RKO (cell line): ENCODE results near the gene ALDH16A1.
"Not testable (repeated sequence)": the region's sequence is repeated elsewhere in the genome, so short reads cannot be mapped to it uniquely, and the experiment has no call there.

Experiments used
- DNase-seq: peaks from one replicate; pipeline ENCODE4 v3.0.0-alpha.2; 2016; ENCODE audit warnings: low spot score

The ALDH16A1 gene

GRCh38 chr19:49441210-49441959 lies 11.6 kb upstream of the ALDH16A1 start, which contains the start of gene SLC17A7:
TSS of gene SLC17A7 (minus strand) at chr19:49441527. CDS start at chr19:49441379, 148 bp downstream.
- no peak for DNase-seq

DNA sequence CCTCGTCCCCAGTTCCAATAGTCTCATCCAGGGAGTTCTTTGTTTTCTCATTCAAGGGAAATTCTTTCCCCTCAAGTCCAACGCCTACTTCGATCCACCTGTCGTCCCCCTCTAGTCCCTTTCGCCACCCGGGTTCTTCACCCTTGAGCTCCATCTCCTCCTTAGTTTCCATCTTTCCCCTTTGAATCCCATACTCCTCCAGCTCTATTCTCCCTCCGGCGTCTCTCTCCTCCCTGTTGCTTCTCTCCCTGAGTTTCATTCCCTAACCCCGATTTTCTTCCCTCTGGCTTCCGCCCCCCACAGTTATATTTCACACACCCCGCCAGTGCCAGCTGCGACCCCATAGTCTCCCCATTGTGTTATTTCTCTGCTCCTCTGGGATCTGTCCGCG lies 11.1 kb upstream of the ALDH16A1 start:
- DNase-seq = no peak

GRCh38 chr19:49442354-49442753 lies 10.7 kb upstream of the ALDH16A1 start:
- no peak for DNase-seq

GRCh38 chr19:49442771-49443365 lies 10.2 kb upstream of the ALDH16A1 start:
- DNase-seq = peak; percentile 91

DNA sequence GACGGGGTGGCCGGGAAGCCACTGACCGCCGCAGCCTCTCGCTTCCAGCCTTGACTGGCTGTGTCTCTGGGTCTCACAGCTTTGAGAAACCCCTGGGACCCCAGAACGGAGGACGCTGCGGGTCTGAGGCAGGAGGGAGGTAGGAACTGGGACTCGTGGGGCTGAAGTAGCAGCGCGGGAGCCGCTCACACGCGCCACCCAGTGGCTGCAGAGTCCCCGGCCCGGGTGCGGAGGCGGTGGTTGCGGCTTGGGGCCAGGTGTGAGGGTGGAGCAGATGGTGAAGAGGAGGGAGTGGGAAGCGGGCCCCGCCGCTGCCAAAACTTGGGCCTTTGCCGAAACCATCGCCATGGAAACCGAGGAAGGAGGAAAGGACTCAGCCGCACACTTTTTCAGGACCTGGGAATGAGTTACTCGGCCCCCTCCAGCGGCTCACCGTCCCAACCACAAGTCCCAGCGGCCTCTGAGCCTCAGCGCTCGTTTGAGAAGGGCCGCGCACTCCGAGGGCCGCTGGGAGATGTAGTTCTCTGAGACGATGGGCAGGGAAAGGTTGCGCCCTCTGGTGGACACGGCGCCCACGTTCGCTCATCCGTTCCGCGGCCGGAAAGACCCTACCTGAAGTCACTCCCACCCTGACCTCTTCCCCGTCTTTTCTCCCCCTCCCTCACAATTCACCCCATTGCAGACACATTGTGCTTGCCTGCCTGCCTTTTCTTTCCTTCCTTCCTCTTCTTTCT lies 9.5 kb upstream of the ALDH16A1 start:
- DNase-seq = peak; percentile 96

DNA sequence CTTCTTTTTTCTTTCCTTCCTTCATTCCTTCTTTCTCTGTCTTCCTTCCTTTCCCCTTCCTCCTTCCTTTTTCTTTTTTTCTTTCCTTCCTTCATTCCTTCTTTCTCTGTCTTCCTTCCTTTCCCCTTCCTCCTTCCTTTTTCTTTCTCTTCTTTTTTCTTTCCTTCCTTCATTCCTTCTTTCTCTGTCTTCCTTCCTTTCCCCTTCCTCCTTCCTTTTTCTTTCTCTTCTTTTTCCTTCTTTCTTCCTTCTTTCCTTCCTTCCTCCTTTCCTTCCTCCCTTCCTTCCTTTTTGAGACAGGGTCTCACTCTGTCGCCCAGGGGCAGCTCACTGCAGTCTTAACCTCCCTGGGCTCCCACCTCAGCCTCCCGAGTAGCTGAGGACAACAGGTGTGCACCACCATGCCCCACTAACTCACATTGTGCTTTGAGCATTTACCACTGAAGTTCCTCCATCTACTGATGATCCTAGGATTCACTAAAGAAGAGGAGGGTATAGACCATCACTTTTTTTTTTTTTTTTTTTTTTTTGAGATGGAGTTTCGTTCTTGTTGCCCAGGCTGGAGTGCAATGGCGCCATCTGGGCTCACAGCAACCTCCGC lies 8.8 kb upstream of the ALDH16A1 start:
- DNase-seq = not testable (repeated sequence)

- DNase-seq = peak; percentile 53
These were observed 7.0 kb upstream of the ALDH16A1 start for GRCh38 chr19:49445997-49446396.

DNA sequence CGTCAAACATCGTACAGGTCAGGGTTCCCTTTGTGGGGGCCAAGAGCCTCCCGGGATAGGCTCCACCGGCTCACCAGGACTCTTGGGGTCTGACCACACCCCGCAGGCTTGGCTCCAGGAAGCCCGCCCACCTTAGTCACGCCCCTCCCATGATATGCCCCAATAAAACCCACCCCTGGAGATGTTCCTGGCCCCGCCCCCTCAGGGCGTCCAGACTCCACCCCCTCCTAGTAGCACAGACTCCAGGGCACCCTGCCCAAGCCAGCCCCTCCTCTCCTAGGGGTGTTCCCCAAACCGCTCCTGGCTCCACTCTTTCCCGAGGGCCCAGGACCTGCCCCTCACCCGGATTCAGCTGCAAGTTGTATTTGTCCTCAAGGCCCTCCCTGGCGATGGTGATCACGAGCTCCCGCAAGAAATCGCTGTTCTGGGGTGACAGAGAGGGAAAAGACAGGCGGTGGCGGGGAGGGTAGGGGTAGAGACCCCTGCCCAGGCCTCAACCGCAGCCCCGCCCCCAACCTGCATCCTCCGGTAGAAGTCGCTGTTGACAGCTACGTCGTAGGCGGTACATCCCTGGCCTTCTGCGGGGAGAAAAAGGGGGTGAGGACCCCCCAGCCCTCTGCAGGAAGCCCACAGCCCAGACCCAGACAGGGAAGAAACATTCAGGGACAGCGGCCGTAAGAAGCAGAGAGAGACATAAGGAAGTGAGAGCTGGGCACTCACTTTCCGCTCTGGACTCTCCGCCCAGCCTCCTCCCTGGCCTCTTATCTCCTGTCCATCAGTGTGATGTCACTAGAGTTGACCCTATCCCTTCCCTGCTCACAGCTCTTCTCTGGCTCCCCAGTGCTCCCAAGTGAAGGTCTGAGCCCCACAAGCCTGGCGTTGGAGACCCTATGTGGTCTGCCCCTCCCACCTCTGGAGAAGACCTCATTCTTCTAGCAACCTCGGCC lies 5.3 kb upstream of the ALDH16A1 start:
- no peak for DNase-seq

DNA sequence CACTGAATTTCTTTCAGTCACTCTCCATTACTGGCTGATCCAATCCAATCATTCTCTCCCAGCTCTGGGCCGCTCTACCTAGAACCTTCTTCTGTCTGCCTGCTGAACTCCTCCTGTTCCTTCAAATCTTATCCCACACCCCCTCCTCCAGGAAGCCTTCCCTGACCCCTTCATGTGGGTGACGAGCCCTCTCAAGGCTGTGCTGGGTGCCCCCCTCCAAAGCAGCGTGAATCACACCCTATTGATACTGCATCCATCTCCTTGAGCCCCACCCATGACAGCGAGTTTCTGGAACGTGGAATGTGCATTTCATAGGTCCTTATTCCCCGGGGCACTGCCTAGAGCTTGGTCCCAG lies 4.6 kb upstream of the ALDH16A1 start:
- DNase-seq = no peak

- no peak for DNase-seq
These were observed 2.6 kb upstream of the ALDH16A1 start for GRCh38 chr19:49450405-49450804.

DNA sequence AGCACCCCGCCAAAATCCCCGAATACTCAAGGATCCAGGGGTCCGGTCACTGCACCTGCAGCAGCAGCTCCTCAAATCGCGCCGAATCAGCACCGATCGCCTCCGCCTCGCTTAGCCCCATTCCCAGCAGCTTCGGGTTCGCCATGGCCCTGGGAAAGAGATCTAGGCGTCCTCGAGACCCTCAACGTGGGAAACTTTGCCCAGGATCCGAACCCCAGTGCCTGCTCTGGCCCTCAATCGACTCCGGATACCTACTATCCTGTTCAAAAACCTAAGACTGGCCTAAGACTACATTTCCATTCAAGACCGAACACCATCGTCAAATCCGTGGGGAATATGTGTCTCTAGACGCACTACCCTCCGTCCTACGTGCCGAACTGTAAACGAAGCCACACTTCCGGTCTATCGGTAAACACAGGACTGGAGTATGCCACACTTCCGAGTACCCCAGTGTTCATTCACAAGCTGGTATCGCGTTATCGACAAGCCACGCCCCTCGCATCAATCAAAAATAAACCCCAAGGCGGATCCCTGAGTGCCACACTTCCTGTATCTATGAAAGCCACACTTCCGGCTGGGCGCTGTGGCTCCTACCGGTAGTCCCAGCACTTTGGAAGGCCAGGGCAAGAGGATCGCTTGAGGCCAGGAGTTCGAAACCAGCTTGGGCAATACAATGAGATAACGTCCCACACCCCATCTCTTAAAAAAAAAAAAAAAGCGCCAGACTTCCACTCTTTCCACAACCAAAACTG lies 1.4 kb upstream of the ALDH16A1 start, which contains the start of gene PIH1D1:
TSS of gene PIH1D1 (minus strand) at position 385 of the 752 bp plus-strand sequence. CDS start at position 145, 240 bp downstream.
- peak; percentile 100 for DNase-seq

- DNase-seq = no peak
These were observed 774 bp downstream of the ALDH16A1 start for GRCh38 chr19:49453757-49454240.

GRCh38 chr19:49455773-49456172 lies 2.7 kb downstream of the ALDH16A1 start:
- no peak for DNase-seq

- no peak for DNase-seq
These were observed 3.3 kb downstream of the ALDH16A1 start for GRCh38 chr19:49456326-49456725.

- no peak for DNase-seq
These were observed 5.5 kb downstream of the ALDH16A1 start for GRCh38 chr19:49458567-49458903.

- no peak for DNase-seq
These were observed 6.4 kb downstream of the ALDH16A1 start for GRCh38 chr19:49459388-49459787.

DNA sequence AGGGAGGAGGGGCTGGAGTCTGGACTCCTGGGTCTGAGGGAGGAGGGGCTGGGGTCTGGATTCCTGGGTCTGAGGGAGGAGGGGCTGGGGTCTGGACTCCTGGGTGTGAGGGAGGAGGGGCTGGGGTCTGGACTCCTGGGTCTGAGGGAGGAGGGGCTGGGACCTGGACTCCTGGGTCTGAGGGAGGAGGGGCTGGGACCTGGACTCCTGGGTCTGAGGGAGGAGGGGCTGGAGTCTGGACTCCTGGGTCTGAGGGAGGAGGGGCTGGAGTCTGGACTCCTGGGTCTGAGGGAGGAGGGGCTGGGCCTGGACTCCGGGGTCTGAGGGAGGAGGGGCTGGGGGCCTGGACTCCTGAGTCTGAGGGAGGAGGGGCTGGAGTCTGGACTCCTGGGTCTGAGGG lies 8.1 kb downstream of the ALDH16A1 start:
- not testable (repeated sequence) for DNase-seq

DNA sequence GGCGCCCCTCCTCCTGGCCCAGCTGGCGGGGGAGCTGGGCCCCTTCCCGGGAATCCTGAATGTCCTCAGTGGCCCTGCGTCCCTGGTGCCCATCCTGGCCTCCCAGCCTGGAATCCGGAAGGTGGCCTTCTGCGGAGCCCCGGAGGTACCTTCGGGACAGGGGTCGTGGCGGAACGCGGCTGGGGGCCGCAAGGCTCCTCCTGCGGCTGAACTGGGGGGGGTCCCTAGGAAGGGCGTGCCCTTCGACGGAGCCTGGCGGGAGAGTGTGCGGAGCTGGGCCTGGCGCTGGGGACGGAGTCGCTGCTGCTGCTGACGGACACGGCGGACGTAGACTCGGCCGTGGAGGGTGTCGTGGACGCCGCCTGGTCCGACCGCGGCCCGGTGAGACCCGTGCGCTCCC lies 8.6 kb downstream of the ALDH16A1 start:
- DNase-seq = no peak

- no peak for DNase-seq
These were observed 9.5 kb downstream of the ALDH16A1 start for GRCh38 chr19:49462492-49462891.

- no peak for DNase-seq
These were observed 11.1 kb downstream of the ALDH16A1 start for GRCh38 chr19:49463960-49464740.
